ENCODE measurements around the gene RFXAP. TPM values are rescaled to one million over a fixed set of nuclear protein-coding genes. Genes with fewer than 3 reads are reported as not detected.
A peak's percentile ranks its signal among the peaks of the same experiment; 100 is the strongest.
"Not testable (repeated sequence)": the region's sequence is repeated elsewhere in the genome, so short reads cannot be mapped to it uniquely, and the experiment has no call there.

The RFXAP gene, protein sequence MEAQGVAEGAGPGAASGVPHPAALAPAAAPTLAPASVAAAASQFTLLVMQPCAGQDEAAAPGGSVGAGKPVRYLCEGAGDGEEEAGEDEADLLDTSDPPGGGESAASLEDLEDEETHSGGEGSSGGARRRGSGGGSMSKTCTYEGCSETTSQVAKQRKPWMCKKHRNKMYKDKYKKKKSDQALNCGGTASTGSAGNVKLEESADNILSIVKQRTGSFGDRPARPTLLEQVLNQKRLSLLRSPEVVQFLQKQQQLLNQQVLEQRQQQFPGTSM
- 1.7 and 2.0 TPM in 2 replicates for total RNA-seq (2014; rRNA removed; shearing (Covaris generic))

DNA sequence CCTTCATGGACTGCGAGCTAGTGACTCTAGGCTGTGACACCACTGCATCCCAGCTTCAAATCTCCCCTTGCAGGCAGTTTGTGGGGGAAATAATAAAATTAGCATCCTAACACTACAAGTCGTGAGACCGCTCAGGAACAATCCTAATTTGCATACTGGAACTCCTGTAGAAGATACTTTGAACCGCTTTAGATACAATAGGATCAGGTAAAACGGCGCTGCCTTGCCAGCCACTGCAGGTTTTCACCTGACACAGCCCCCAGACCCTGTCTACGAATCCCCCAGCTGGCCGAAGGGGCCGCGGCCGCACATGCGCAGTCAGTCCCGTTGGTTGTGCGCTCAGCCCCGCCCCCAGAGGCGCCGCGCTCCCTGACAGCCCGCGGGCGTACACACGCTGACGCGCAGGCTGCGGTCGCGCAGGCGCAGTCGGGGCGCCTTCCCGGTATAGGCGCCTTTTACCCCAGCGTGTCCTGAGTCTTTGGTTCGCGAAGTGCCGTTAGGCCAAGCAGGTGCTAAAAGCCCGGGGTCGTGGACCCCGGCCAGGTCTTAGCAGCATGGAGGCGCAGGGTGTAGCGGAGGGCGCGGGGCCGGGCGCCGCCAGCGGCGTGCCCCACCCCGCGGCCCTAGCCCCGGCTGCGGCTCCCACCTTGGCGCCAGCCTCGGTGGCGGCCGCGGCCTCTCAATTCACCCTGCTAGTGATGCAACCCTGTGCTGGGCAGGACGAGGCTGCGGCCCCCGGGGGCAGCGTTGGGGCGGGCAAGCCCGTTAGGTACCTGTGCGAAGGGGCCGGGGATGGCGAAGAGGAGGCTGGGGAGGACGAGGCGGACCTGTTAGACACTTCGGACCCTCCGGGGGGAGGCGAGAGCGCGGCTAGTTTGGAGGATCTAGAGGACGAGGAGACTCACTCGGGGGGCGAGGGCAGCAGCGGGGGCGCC lies at the start of gene RFXAP:
RFXAP (plus strand) TSS at position 419 of the 935 bp plus-strand sequence; CDS start at position 555, 136 bp downstream.
- DNase-seq (ENCODE audit: low spot score), result peak; percentile 96

- no peak for DNase-seq (ENCODE audit: low spot score)
Observed at GRCh38 chr13:36769545-36769944, 49.5 kb upstream of the RFXAP start.

DNA sequence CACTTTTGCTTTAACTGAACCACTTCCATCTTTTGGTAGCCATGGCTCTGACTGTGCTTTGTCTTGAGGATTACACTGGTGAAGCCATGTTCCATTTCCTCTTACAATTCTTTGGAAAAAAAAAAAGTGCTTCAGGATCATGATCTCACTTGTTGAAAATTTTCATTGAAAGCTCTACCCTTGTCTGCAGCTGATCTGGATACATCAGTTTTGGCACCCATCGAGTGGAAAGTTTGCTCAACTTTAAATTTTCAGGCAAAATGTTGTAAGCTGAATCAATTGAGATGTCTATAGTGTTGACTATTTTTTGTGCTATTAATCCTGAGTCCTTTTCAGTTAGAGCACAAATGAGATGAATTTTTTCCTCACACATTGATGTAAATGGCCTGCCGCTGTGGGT lies 48.3 kb upstream of the RFXAP start:
- no peak for DNase-seq (ENCODE audit: low spot score)

DNA sequence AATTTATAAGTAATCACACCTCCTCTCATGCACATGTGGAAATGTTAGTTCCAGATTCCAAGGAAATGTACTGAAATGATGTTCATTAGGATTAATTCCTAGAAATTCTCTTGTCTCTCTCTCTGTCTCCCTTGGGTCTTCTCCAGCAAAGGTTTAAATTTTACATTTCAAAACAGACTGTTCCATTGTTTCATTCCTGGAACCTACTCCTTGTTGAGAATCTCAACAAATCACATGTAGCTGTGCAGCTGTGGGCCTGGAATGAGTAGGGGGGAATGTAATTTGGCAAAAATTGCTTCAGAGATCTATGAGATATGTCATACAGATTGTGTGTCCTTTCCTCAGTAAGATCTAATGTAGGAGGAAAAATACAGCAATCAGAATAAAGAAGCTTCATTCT lies 46.2 kb upstream of the RFXAP start:
- DNase-seq (ENCODE audit: low spot score), result no peak

DNA sequence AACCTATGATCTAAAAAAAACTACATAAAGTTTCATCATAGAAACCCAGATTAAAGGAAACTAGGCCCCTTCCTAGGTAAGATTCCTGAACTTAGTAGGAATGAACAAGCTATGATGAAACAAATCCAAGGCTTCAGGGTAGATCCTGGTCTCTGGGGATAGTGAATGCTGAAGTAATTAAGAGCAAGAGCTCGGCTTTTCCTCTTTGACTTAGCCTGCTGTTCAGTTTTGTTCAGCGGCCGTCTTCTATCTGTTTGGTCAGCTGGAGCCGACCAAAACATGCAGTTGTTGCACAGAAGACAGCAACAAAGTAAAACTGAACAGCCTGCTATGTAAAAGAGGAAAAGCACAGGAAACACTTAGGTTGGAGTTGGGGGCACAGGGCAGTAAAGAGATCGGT lies 44.1 kb upstream of the RFXAP start:
- DNase-seq (ENCODE audit: low spot score), result no peak

DNA sequence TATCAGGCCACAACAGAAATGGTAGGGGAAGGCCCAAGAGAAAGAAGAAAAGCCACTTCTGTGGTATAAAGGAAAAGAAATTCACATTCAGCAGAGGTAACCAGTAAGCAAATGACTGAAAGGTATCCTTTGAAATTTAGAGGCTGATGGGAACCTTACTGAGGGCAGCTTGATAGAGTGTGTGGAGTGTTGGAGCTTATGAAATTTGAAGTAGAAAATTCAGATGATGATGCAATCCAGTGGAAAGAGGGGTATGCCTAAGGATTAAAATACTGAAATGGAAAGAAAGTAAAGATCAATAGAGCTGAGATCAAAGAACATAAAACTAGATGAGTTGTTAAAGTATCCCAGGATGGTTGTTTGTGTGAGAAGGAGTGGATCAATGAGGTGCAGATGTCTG lies 42.8 kb upstream of the RFXAP start:
- DNase-seq (ENCODE audit: low spot score), result no peak

GRCh38 chr13:36778083-36778671 lies 40.8 kb upstream of the RFXAP start:
- DNase-seq (ENCODE audit: low spot score), result peak; percentile 15

DNA sequence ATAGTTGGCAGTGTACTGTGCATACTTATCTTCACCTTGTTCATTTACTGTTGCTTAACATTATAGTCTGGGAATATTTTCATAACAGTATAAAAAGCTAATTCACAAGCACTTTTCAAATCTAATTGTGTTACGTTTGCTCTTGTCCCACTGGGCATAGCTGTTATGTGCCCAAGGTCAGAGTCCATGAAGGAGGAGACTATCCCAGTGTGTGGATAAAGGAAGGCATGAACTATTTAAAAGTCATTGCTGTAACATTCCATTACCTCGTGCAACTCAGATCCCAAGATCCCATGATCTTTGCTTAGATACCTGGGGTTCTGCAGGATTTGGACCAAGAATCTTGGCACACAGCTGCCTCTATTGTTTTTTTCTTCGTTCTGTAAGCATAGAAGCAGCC lies 35.1 kb upstream of the RFXAP start:
- no peak for DNase-seq (ENCODE audit: low spot score)

GRCh38 chr13:36786175-36786574 lies 32.8 kb upstream of the RFXAP start:
- not testable (repeated sequence) for DNase-seq (ENCODE audit: low spot score)

DNA sequence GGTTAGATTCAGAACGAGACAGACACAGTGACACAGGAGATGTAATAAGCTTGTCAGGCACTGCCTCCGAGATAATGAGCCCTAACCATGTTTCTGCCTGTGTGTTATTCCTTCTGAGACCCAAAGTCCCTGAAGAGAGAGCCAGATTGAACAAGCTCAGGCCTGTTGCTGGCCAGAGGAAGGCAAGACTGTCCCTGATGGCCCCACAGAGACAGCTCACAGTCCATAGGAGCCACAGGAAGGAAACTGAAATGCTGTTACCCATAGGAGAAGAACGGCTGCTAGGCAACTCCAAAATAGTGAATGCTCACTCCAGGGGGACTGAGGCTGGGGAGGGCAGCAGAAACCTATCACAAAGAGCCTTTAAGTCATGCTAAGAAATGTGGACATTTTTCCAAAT lies 31.8 kb upstream of the RFXAP start:
- no peak for DNase-seq (ENCODE audit: low spot score)

DNA sequence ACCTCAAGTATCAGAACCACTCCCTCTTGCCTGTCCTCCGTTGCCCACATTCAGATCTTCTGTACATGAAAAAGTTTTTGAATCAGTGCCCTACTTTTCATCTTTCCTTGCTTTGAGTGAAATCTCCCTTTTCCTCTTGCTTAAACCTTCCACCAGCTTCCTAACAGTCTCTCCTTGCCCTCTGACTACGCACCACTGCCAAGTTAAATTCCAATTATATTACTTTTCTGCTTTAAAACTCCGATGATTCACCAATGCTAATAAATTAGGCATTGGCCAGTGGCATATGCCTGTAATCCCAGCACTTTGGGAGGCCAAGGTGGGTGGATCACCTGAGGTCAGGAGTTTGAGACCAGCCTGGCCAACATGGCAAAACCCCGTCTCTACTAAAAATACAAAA lies 30.7 kb upstream of the RFXAP start:
- DNase-seq (ENCODE audit: low spot score), result no peak

GRCh38 chr13:36789061-36789460 lies 30.0 kb upstream of the RFXAP start:
- DNase-seq (ENCODE audit: low spot score), result peak; percentile 22

GRCh38 chr13:36789730-36790129 lies 29.3 kb upstream of the RFXAP start:
- no peak for DNase-seq (ENCODE audit: low spot score)

DNA sequence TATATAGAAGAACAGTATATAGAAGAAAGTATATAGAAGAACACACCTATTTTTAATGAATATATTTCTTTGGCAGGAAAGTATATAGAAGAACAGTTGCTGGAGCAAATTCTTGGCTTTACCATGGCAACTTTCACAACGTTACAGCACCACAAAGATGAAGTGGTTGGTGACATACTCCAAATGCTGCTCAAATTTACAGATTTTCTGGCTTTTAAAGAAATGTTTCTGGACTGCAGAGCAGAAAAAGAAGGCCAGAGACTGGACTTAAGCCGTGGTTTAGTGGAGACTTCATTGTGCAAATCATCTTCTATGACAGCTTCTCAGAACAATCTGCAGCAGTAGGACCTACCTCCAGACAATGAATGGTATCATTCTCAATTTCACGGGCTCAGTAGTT lies 24.3 kb upstream of the RFXAP start:
- DNase-seq (ENCODE audit: low spot score), result no peak

- DNase-seq (ENCODE audit: low spot score), result no peak
Observed at GRCh38 chr13:36795463-36795862, 23.6 kb upstream of the RFXAP start.

- DNase-seq (ENCODE audit: low spot score), result no peak
Observed at GRCh38 chr13:36796052-36796451, 23.0 kb upstream of the RFXAP start.

- no peak for DNase-seq (ENCODE audit: low spot score)
Observed at GRCh38 chr13:36801035-36801434, 18.0 kb upstream of the RFXAP start.

GRCh38 chr13:36804588-36804987 lies 14.4 kb upstream of the RFXAP start:
- DNase-seq (ENCODE audit: low spot score), result no peak

- no peak for DNase-seq (ENCODE audit: low spot score)
Observed at GRCh38 chr13:36806102-36806501, 12.9 kb upstream of the RFXAP start.

DNA sequence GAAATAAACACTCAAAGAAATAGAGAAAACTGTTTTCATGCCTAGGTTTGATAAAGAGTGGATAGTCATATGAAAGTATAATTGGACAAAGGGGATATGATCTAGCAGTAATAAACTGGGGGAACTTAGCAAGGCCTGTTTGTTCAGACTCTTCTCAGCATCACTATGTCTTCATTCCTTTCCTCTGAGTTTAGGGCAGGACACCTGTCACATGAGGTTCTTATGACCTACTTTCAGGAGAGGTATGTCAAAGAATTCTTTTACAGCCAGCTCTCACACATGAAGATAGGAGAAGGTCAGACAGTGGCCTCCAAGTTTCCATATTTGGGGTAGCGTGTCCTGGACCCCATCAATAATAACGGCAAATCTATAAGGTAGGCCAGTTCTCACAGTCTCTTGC lies 11.4 kb upstream of the RFXAP start:
- no peak for DNase-seq (ENCODE audit: low spot score)

GRCh38 chr13:36813225-36813624 lies 5.8 kb upstream of the RFXAP start:
- no peak for DNase-seq (ENCODE audit: low spot score)

DNA sequence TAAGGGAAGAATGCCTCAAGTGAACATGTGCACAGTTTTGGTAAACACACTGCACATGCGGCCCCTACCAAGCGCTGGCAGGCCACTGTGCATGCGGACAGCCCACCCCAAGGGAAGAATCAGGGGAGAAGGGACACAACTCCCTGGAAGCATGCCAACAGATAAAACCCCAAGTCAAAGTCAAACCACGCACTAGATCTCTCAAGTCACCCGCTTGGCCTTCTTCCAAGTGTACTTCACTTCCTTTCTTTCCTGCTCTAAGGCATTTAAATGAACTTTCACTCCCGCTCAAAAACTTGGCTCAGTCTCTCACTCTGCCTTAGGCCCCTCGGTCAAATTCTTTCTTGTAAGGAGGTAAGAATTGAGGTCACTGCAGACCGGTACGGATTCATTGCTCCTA lies 4.6 kb upstream of the RFXAP start:
- peak; percentile 28 for DNase-seq (ENCODE audit: low spot score)

All from HT-29 (cell line).